Measurements from ENCODE around the gene WNT11.
A peak's percentile ranks its signal among the peaks of the same experiment; 100 is the strongest.

WNT11 gene

GRCh38 chr11:76217653-76218160 is 11.4 kb upstream of the WNT11 start:
- DNase-seq: no peak

- DNase-seq: no peak
Observed at GRCh38 chr11:76216536-76217325, 10.4 kb upstream of the WNT11 start.

- DNase-seq: no peak
Observed at GRCh38 chr11:76215941-76216340, 9.6 kb upstream of the WNT11 start.

GRCh38 chr11:76214968-76215548 is 8.8 kb upstream of the WNT11 start:
- no peak for DNase-seq

- no peak for DNase-seq
Observed at GRCh38 chr11:76214186-76214585, 7.9 kb upstream of the WNT11 start.

GRCh38 chr11:76212086-76213035 is 6.1 kb upstream of the WNT11 start:
- DNase-seq: no peak

- no peak for DNase-seq
Observed at GRCh38 chr11:76210931-76211851, 4.9 kb upstream of the WNT11 start.

GRCh38 chr11:76209973-76210930 is 4.0 kb upstream of the WNT11 start:
- DNase-seq: no peak

GRCh38 chr11:76209375-76209972 is 3.2 kb upstream of the WNT11 start:
- DNase-seq: no peak

GRCh38 chr11:76208438-76209374 is 2.4 kb upstream of the WNT11 start:
- no peak for DNase-seq

- peak; percentile 63 for DNase-seq
Observed at GRCh38 chr11:76207642-76208401, 1.5 kb upstream of the WNT11 start.

GRCh38 chr11:76206077-76206326 is 300 bp downstream of the WNT11 start:
- no peak for DNase-seq

GRCh38 chr11:76205252-76206076 is 838 bp downstream of the WNT11 start:
- DNase-seq: no peak

- no peak for DNase-seq
Observed at GRCh38 chr11:76203937-76204336, 2.4 kb downstream of the WNT11 start.

- DNase-seq: no peak
Observed at GRCh38 chr11:76203131-76203925, 3.0 kb downstream of the WNT11 start.

GRCh38 chr11:76201672-76202412 is 4.5 kb downstream of the WNT11 start:
- DNase-seq: no peak
